Smooth muscle cell (in vitro differentiated cells): ENCODE data around the gene SMIM13. TPM values are rescaled to one million over a fixed set of nuclear protein-coding genes. Genes with fewer than 3 reads are reported as not detected.
A peak's percentile ranks its signal among the peaks of the same experiment; 100 is the strongest.

ENCODE experiments used
- DNase-seq: peaks from one replicate; lab custom pipeline; 2025; ENCODE audit not compliant: unreplicated experiment; lab: John Stamatoyannopoulos, UW
- H2AFZ ChIP-seq: fragments of 200-600 bp; sonication (generic); 2 replicates; pipeline ENCODE4 v1.6.0; 2016; ENCODE audit warnings: antibody characterized with exemption, low read depth, mild to moderate bottlenecking
- H3F3A ChIP-seq: fragments of 200-600 bp; sonication (generic); 2 replicates; pipeline ENCODE4 v1.6.0; 2017; ENCODE audit warnings: antibody characterized with exemption, low read depth
- H3K27ac ChIP-seq: fragments of 200-600 bp; sonication (generic); 2 replicates; pipeline ENCODE4 v1.5.1; 2016; ENCODE audit warnings: low read depth, mild to moderate bottlenecking
- H3K27me3 ChIP-seq: fragments of 200-600 bp; sonication (generic); 2 replicates; pipeline ENCODE4 v1.6.1; 2016; ENCODE audit warnings: low read depth, mild to moderate bottlenecking
- H3K36me3 ChIP-seq: fragments of 200-600 bp; sonication (generic); 2 replicates; pipeline ENCODE4 v1.5.1; 2016; ENCODE audit warnings: low read depth
- H3K4me1 ChIP-seq: fragments of 200-600 bp; sonication (generic); 2 replicates; pipeline ENCODE4 v1.5.1; 2016; ENCODE audit warnings: low read depth
- H3K4me2 ChIP-seq: fragments of 200-600 bp; sonication (generic); 2 replicates; pipeline ENCODE4 v1.6.0; 2016; ENCODE audit warnings: mild to moderate bottlenecking
- H3K4me3 ChIP-seq: fragments of 200-600 bp; sonication (generic); 2 replicates; pipeline ENCODE4 v1.5.1; 2016; ENCODE audit warnings: mild to moderate bottlenecking
- H3K79me2 ChIP-seq: fragments of 200-600 bp; sonication (generic); 2 replicates; pipeline ENCODE4 v1.6.0; 2016; ENCODE audit warnings: low read depth, mild to moderate bottlenecking
- H3K9ac ChIP-seq: fragments of 200-600 bp; sonication (generic); 2 replicates; pipeline ENCODE4 v1.6.0; 2016; ENCODE audit warnings: low read depth
- H3K9me3 ChIP-seq: fragments of 200-600 bp; sonication (generic); replicated peaks from 2 replicates; pipeline ENCODE4 v1.5.1; 2016; ENCODE audit warnings: low read depth
- H4K20me1 ChIP-seq: fragments of 200-600 bp; sonication (generic); 2 replicates; pipeline ENCODE4 v1.6.0; 2016; ENCODE audit warnings: low read depth
- WGBS: methylation state at CpG from one replicate; pipeline ENCODE4 v1.1.7; 2016; ENCODE audit warnings: low lambda C conversion rate; 5-methylcytosine and 5-hydroxymethylcytosine counted together
- polyA plus RNA-seq: library from polyadenylated mRNA; unstranded; fragments of >200 nt; fragmentation: Nextera tagmentation; extraction: Ambion mirVana; gene quantifications from 2 replicates; pipeline ENCODE4 v1.2.1, GENCODE V29; 2016
- total RNA-seq: library from RNA; depleted of rRNA; stranded (reverse); fragments of >200 nt; gene quantifications from 2 replicates; pipeline ENCODE4 v1.2.3, GENCODE V29; 2014
- TF ChIP-seq, protein P1 (sequence below): fragments of 200-600 bp; sonication (generic); IDR thresholded peaks from 2 replicates; pipeline ENCODE4 v1.5.1; 2017; ENCODE audit warnings: borderline replicate concordance, mild to moderate bottlenecking, antibody characterized with exemption; ENCODE audit not compliant: insufficient read depth, poor library complexity, severe bottlenecking

SMIM13 gene
- total and polyA plus RNA-seq, 2 experiments from 2014 or later, result 9.8 to 17.7 TPM

DNA sequence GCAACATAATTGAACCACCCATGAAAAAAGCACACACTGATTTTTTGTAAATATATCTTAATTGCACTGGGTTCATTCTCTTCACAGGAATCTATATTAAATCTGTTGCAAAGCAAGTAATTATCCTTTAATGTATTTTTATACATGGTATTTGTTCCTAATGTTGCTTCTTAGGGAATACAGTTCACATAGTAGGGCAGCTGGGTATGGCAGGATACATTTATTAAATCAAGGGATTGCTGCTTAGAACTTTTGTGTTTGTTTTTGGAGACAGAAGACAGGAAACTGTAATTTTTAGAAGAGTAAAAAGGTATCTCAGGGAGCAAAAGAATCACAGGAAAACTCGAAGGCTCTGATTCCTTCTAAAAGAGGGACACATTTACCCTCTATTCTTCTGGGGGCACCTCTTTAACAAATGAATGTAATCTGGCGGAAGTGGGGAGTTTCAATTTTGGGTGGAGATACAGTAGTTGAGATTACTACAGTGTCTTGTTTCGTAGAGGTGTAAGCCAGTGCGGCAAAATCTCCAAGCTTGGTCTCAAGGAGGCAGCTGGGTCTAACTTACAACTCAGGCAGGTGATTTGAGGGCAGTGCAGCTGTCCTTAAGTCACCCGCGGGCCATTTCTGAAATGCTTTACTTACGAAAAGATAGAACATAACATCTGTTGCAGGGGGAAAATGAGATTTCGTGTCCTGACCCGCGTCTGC lies 812 bp upstream of the SMIM13 start:
- TF ChIP-seq, protein P1, sequence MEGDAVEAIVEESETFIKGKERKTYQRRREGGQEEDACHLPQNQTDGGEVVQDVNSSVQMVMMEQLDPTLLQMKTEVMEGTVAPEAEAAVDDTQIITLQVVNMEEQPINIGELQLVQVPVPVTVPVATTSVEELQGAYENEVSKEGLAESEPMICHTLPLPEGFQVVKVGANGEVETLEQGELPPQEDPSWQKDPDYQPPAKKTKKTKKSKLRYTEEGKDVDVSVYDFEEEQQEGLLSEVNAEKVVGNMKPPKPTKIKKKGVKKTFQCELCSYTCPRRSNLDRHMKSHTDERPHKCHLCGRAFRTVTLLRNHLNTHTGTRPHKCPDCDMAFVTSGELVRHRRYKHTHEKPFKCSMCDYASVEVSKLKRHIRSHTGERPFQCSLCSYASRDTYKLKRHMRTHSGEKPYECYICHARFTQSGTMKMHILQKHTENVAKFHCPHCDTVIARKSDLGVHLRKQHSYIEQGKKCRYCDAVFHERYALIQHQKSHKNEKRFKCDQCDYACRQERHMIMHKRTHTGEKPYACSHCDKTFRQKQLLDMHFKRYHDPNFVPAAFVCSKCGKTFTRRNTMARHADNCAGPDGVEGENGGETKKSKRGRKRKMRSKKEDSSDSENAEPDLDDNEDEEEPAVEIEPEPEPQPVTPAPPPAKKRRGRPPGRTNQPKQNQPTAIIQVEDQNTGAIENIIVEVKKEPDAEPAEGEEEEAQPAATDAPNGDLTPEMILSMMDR, result no peak
- peaks cover 4% of the 10 kb centered on the region for H3F3A ChIP-seq
- H2AFZ ChIP-seq, result peak overlapping the region; percentile 89
- no peaks in the 10 kb centered on the region for H3K36me3 ChIP-seq
- H4K20me1 ChIP-seq, result peaks cover 33% of the 10 kb centered on the region
- peak overlapping the region; percentile 82 for H3K27ac ChIP-seq
- peak overlapping the region; percentile 91 for H3K4me2 ChIP-seq
- 10% methylated on average over 10 of the region's 10 CpGs for WGBS
- peaks cover 12% of the 10 kb centered on the region for H3K4me1 ChIP-seq
- H3K27me3 ChIP-seq, result no peaks in the 10 kb centered on the region
- peaks cover 35% of the 10 kb centered on the region for H3K79me2 ChIP-seq
- H3K4me3 ChIP-seq, result peak overlapping the region; percentile 69
- H3K9ac ChIP-seq, result peak overlapping the region; percentile 89
- H3K9me3 ChIP-seq, result no peaks in the 10 kb centered on the region
- no peak for DNase-seq

DNA sequence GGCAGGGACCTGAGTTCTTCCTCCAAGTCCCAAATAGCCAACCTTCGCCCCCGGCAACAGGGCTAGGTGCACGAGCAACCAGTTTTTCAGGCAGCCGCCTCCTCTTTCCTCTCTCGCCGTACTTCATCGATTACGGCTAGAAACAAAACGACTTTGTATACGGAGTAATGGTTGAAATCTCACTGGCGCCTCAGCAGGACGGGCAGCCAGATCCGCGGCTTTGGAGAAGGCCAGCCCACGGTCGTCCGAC lies 333 bp upstream of the SMIM13 start:
- DNase-seq, result no peak
- H3K4me1 ChIP-seq, result peaks cover 12% of the 10 kb centered on the region
- peaks cover 40% of the 10 kb centered on the region for H3K79me2 ChIP-seq
- H3K4me2 ChIP-seq, result peak overlapping the region; percentile 91
- peak overlapping the region; percentile 69 for H3K4me3 ChIP-seq
- H3K27ac ChIP-seq, result peak overlapping the region; percentile 82
- peaks cover 38% of the 10 kb centered on the region for H4K20me1 ChIP-seq
- peak overlapping the region; percentile 89 for H3K9ac ChIP-seq
- peak overlapping the region; percentile 89 for H2AFZ ChIP-seq
- TF ChIP-seq, protein P1, result no peak
- no peaks in the 10 kb centered on the region for H3K36me3 ChIP-seq
- H3F3A ChIP-seq, result peaks cover 4% of the 10 kb centered on the region
- no peaks in the 10 kb centered on the region for H3K9me3 ChIP-seq
- WGBS, result under 1% methylated on average over 17 of the region's 17 CpGs
- H3K27me3 ChIP-seq, result no peaks in the 10 kb centered on the region

DNA sequence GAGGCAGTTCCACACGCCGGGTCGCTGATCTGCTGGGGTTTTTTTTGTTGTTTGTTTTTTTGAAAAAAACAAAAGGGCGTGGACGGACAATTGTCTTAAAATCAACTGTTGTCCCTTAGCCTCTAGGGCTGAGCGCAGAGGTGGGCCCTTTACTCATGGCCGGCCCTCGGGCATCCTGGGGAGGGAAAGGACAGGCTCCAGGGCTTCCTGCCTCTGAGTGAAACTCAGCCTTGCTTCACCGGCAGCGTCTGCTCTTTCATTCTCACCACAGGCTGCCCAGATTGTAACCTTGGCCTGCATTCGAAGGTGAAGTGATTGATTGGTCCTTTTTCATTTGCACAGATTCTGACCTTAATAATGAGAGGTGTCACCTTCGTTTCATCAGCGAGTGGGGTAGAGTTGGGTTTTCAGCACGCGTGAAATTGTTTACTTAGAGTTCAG lies 797 bp downstream of the SMIM13 start:
- DNase-seq, result peak; percentile 28
- H3K4me2 ChIP-seq, result peak overlapping the region; percentile 86
- peak overlapping the region; percentile 89 for H3K9ac ChIP-seq
- H4K20me1 ChIP-seq, result peaks cover 42% of the 10 kb centered on the region
- peaks cover 4% of the 10 kb centered on the region for H3F3A ChIP-seq
- peaks cover 12% of the 10 kb centered on the region for H3K4me1 ChIP-seq
- H3K27me3 ChIP-seq, result no peaks in the 10 kb centered on the region
- H3K27ac ChIP-seq, result peak overlapping the region; percentile 68
- H2AFZ ChIP-seq, result peak overlapping the region; percentile 26
- no peaks in the 10 kb centered on the region for H3K36me3 ChIP-seq
- under 1% methylated on average over 15 of the region's 15 CpGs for WGBS
- H3K4me3 ChIP-seq, result peak overlapping the region; percentile 69
- no peaks in the 10 kb centered on the region for H3K9me3 ChIP-seq
- TF ChIP-seq, protein P1, result no peak
- peaks cover 51% of the 10 kb centered on the region for H3K79me2 ChIP-seq

DNA sequence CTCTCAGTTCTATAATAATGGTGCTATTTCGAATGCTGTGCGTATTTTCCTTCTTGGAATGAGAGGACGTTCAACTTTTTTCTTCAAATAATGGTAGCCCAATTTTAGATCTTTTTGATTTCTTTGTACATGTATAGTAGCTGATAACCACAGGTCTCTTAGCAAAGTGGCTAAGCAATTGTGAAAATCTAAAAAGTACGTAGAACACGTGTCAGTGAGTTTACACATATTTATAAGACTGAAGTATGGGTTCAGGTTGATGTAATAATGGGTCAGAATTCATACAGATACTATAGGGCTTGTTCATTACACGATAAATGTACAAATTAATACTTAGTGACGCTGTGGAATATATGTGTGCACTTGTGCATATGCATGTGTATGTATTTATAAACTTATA lies 1.3 kb downstream of the SMIM13 start:
- Histone ChIP-seq H3K27me3 (no peaks in the 10 kb centered on the region), H3K27ac (peak overlapping the region; percentile 68), H3K4me2 (peak overlapping the region; percentile 86), H3F3A (peaks cover 4% of the 10 kb centered on the region), H3K9me3 (no peaks in the 10 kb centered on the region), H3K4me3 (peak overlapping the region; percentile 69), H3K9ac (peak overlapping the region; percentile 89), H3K4me1 (peaks cover 12% of the 10 kb centered on the region), H3K79me2 (peaks cover 56% of the 10 kb centered on the region), H2AFZ (no peak overlapping the region), H4K20me1 (peaks cover 45% of the 10 kb centered on the region), H3K36me3 (no peaks in the 10 kb centered on the region)
- TF ChIP-seq, protein P1, result no peak
- no peak for DNase-seq
- 31% methylated on average over 7 of the region's 7 CpGs for WGBS
